ENCODE data around the gene NEDD4L. TPM values are rescaled to one million over a fixed set of nuclear protein-coding genes. Genes with fewer than 3 reads are reported as not detected.

The NEDD4L gene
- total RNA-seq, 1 donor from 2014 or later, result 41.1 TPM

DNA sequence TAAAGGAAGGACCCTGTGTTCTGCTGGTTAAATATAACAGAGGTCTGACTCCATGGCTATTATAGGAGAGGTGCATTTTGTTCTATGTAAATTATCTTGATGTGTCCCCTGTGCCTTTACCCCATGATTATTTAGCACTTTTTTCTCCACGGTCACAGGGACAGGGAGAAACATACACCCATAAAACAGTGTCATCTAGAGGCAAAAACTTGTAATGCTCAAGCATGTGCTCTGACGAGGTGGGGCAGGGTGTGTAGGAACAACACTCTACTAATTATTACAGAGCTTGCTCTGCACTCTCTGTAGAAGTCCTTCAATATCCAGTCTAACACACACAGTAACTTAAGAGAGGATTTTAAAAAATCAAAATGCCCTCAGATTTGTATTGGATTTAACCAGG is 187.9 kb downstream of the NEDD4L start:
- Mint-ChIP-seq H3K9me3 (ENCODE audit: unreplicated experiment) (no peaks in the 10 kb centered on the region), H3K27ac (ENCODE audit: unreplicated experiment) (no peak overlapping the region), H3K36me3 (ENCODE audit: unreplicated experiment) (no peaks in the 10 kb centered on the region), H3K4me1 (ENCODE audit: unreplicated experiment) (peaks cover 29% of the 10 kb centered on the region), H3K27me3 (ENCODE audit: unreplicated experiment) (no peaks in the 10 kb centered on the region), H3K4me3 (ENCODE audit: unreplicated experiment) (no peak overlapping the region)
- TF ChIP-seq, protein P1, sequence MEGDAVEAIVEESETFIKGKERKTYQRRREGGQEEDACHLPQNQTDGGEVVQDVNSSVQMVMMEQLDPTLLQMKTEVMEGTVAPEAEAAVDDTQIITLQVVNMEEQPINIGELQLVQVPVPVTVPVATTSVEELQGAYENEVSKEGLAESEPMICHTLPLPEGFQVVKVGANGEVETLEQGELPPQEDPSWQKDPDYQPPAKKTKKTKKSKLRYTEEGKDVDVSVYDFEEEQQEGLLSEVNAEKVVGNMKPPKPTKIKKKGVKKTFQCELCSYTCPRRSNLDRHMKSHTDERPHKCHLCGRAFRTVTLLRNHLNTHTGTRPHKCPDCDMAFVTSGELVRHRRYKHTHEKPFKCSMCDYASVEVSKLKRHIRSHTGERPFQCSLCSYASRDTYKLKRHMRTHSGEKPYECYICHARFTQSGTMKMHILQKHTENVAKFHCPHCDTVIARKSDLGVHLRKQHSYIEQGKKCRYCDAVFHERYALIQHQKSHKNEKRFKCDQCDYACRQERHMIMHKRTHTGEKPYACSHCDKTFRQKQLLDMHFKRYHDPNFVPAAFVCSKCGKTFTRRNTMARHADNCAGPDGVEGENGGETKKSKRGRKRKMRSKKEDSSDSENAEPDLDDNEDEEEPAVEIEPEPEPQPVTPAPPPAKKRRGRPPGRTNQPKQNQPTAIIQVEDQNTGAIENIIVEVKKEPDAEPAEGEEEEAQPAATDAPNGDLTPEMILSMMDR (IDR thresholded peaks at IDR 0.05), result peak; percentile 30
- no peak for DNase-seq (ENCODE audit: extremely low spot score, unreplicated experiment)

DNA sequence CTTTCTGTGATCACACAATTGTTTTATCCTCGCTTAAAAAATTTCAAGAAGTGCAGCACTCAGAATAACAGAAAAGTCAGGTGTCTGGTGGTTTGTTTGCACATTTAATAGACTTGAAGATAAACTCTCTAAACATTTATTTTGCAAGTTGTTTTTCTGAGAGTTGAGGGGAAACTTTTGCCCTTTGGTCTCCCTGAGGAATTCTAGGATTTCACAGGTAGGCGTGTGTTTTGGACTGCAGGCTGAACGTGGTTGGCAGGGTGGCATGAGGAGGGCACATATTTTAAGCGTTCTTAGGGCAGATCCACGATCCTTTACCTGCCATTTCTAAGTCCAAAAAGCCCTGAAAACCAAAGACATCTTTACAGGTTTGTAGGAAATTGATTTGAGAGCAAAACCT is 188.6 kb downstream of the NEDD4L start:
- Mint-ChIP-seq H3K4me1 (ENCODE audit: unreplicated experiment) (peaks cover 27% of the 10 kb centered on the region), H3K27ac (ENCODE audit: unreplicated experiment) (no peak overlapping the region)

GRCh38 chr18:58234359-58234741 is 190.3 kb downstream of the NEDD4L start:
- H3K27me3 Mint-ChIP-seq (ENCODE audit: unreplicated experiment), result no peaks in the 10 kb centered on the region
- peaks cover 27% of the 10 kb centered on the region for H3K4me1 Mint-ChIP-seq (ENCODE audit: unreplicated experiment)
- TF ChIP-seq, protein P1 (IDR thresholded peaks at IDR 0.05), result no peak
- H3K4me3 Mint-ChIP-seq (ENCODE audit: unreplicated experiment), result no peak overlapping the region
- DNase-seq (ENCODE audit: extremely low spot score, unreplicated experiment), result no peak
- H3K9me3 Mint-ChIP-seq (ENCODE audit: unreplicated experiment), result no peaks in the 10 kb centered on the region
- H3K27ac Mint-ChIP-seq (ENCODE audit: unreplicated experiment), result no peak overlapping the region
- H3K36me3 Mint-ChIP-seq (ENCODE audit: unreplicated experiment), result no peaks in the 10 kb centered on the region

More for the DNA sequence above, 188.6 kb downstream of the NEDD4L start:
- Mint-ChIP-seq H3K4me3 (ENCODE audit: unreplicated experiment) (no peak overlapping the region), H3K27me3 (ENCODE audit: unreplicated experiment) (no peaks in the 10 kb centered on the region), H3K36me3 (ENCODE audit: unreplicated experiment) (no peaks in the 10 kb centered on the region), H3K9me3 (ENCODE audit: unreplicated experiment) (no peaks in the 10 kb centered on the region)
- no peak for DNase-seq (ENCODE audit: extremely low spot score, unreplicated experiment)
- TF ChIP-seq, protein P1 (IDR thresholded peaks at IDR 0.05), result no peak

DNA sequence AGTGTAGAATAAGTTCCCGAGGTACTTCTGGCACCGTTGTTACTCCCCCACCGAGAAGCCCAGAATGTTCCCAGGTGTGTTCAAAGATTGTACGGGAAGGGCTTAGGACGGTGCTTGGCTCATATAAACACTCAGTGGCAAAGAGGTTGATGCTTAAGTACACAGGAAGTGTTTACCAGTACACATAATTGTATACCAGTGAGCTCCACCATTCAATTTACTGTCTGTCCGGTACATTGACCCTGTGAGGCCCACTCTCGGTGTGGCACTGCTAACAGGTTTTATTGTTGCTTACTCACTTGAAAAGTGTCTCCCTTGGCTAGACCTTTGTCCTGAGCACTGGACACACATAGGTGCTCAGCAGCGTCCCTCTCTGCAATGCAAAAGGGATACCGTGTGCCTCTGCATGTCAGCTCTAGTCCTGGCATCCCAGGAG is 191.0 kb downstream of the NEDD4L start:
- no peaks in the 10 kb centered on the region for H3K9me3 Mint-ChIP-seq (ENCODE audit: unreplicated experiment)
- H3K27me3 Mint-ChIP-seq (ENCODE audit: unreplicated experiment), result no peaks in the 10 kb centered on the region
- peaks cover 25% of the 10 kb centered on the region for H3K4me1 Mint-ChIP-seq (ENCODE audit: unreplicated experiment)
- peak; percentile 38 for DNase-seq (ENCODE audit: extremely low spot score, unreplicated experiment)
- no peak overlapping the region for H3K27ac Mint-ChIP-seq (ENCODE audit: unreplicated experiment)
- TF ChIP-seq, protein P1 (IDR thresholded peaks at IDR 0.05), result no peak
- no peak overlapping the region for H3K4me3 Mint-ChIP-seq (ENCODE audit: unreplicated experiment)
- H3K36me3 Mint-ChIP-seq (ENCODE audit: unreplicated experiment), result no peaks in the 10 kb centered on the region

DNA sequence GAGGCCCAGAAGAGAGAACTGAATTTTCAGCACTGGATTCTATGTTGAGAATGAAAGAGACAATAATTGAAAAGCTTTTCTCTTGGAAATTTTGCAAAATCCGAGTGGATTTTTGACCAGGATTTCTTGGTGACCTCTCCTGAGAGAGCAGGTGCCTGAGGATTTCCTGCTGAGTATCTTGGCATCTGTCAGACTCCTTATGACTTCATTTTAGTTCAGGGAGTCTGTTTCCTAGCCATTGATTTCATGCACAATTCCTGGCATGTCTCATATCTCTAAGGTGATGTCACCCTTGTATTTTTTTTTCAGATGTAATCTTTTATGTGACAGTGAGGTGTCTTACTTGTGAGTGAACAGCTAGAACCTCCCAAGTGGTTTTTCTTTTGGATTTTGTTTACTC is 195.9 kb downstream of the NEDD4L start:
- H3K4me1 Mint-ChIP-seq (ENCODE audit: unreplicated experiment), result peaks cover 11% of the 10 kb centered on the region
- H3K4me3 Mint-ChIP-seq (ENCODE audit: unreplicated experiment), result no peak overlapping the region
- DNase-seq (ENCODE audit: extremely low spot score, unreplicated experiment), result no peak
- no peaks in the 10 kb centered on the region for H3K9me3 Mint-ChIP-seq (ENCODE audit: unreplicated experiment)
- H3K36me3 Mint-ChIP-seq (ENCODE audit: unreplicated experiment), result no peaks in the 10 kb centered on the region
- TF ChIP-seq, protein P1 (IDR thresholded peaks at IDR 0.05), result no peak
- H3K27ac Mint-ChIP-seq (ENCODE audit: unreplicated experiment), result no peak overlapping the region
- no peaks in the 10 kb centered on the region for H3K27me3 Mint-ChIP-seq (ENCODE audit: unreplicated experiment)
